HepG2 (cell line): ENCODE data around the gene ISCU. TPM values are rescaled to one million over a fixed set of nuclear protein-coding genes. Genes with fewer than 3 reads are reported as not detected.
A peak's percentile ranks its signal among the peaks of the same experiment; 100 is the strongest.

ENCODE experiments used
- ATAC-seq: fragments of 200-7000 bp; cut with Tn5 transposase; 3 replicates; pipeline ENCODE4 v1.9.1; 2020; ENCODE audit warnings: mild to moderate bottlenecking, moderate library complexity
- BruUV-seq: library from RNA; stranded (reverse); fragments of 400-500 nt; replicated peaks from 2 replicates; lab custom pipeline; 2021; lab: Mats Ljungman, UMichigan
- CTCF ChIA-PET: fragments of 300-600 bp; formaldehyde crosslinking; extraction: SDS; loops from one replicate; lab custom pipeline; 2021; ENCODE audit warnings: low total read pairs, inconsistent platforms, low intra/inter-chr PET ratio; lab: Yijun Ruan, JAX
- POLR2A ChIA-PET: fragments of 350-600 bp; sonication (Branson Sonifier 250); formaldehyde crosslinking; loops from one replicate; lab custom pipeline; 2020; ENCODE audit warnings: antibody characterized with exemption, inconsistent platforms; lab: Yijun Ruan, JAX
- DNase-seq: peaks from one replicate; pipeline ENCODE4 v3.0.0-alpha.2; 2015; ENCODE audit warnings: low spot score
- FAIRE-seq: peaks from 3 replicates; lab custom pipeline; 2011; peaks lifted over from hg19 to GRCh38; lab: Jason Lieb, UNC
- H2AFZ ChIP-seq: one replicate; pipeline ENCODE4 v1.6.1; 2011; ENCODE audit warnings: low read length, inconsistent platforms
- H3K27ac ChIP-seq: fragments of 300-600 bp; 3 replicates; pipeline ENCODE4 v1.8.0; 2011; ENCODE audit warnings: mixed run types, mild to moderate bottlenecking, mixed read lengths, low read length, inconsistent platforms; ENCODE audit not compliant: insufficient read depth; ENCODE audit errors: extremely low read length
- H3K27me3 ChIP-seq, 2 experiments: fragments of 200-600 bp in 1 of 2; 2 replicates in 1 of 2; 3 replicates in 1 of 2; pipeline versions ENCODE4 v1.6.0 to v1.8.0; 2011; ENCODE audit warnings: low read length in 2 of 2, mild to moderate bottlenecking in 2 of 2, moderate library complexity in 2 of 2, inconsistent platforms in 1 of 2; ENCODE audit not compliant: insufficient read depth in 2 of 2, control insufficient read depth in 1 of 2
- H3K36me3 ChIP-seq, 2 experiments: fragments of 200-600 bp in 1 of 2; replicated peaks in 1 of 2; 2 replicates in 1 of 2; 3 replicates in 1 of 2; pipeline versions ENCODE4 v1.5.1 to v1.8.0; 2011; ENCODE audit warnings: low read length in 2 of 2, inconsistent platforms in 1 of 2; ENCODE audit not compliant: insufficient read depth in 2 of 2, control insufficient read depth in 1 of 2
- H3K4me1 ChIP-seq: 2 replicates; pipeline ENCODE4 v1.5.1; 2012; ENCODE audit warnings: low read length, inconsistent platforms; ENCODE audit not compliant: insufficient read depth
- H3K4me2 ChIP-seq: 2 replicates; pipeline ENCODE4 v1.6.0; 2011; ENCODE audit warnings: low read depth, low read length, inconsistent platforms
- H3K4me3 ChIP-seq, 3 experiments: fragments of 200-600 bp in 1 of 3; sonication (generic), shearing (Covaris generic) in 1 of 3; replicated peaks in 1 of 3; 2 replicates each; pipeline ENCODE4 v1.5.1; 2011 to 2016; ENCODE audit warnings: low read length in 3 of 3, inconsistent platforms in 2 of 3, low read depth in 2 of 3, mild to moderate bottlenecking in 2 of 3, control low read depth in 1 of 3, mixed read lengths in 1 of 3; ENCODE audit not compliant: insufficient read depth in 1 of 3
- H3K79me2 ChIP-seq: one replicate; pipeline ENCODE4 v1.6.1; 2011; ENCODE audit warnings: low read length, inconsistent platforms; ENCODE audit not compliant: insufficient read depth
- H3K9ac ChIP-seq: 2 replicates; pipeline ENCODE4 v1.6.0; 2011; ENCODE audit warnings: mild to moderate bottlenecking, low read depth, low read length, inconsistent platforms; ENCODE audit not compliant: insufficient read depth
- H3K9me3 ChIP-seq: 2 replicates; pipeline ENCODE4 v1.5.1; 2012; ENCODE audit warnings: mild to moderate bottlenecking, low read length
- H4K20me1 ChIP-seq: 2 replicates; pipeline ENCODE4 v1.6.0; 2011; ENCODE audit warnings: inconsistent platforms, mild to moderate bottlenecking, low read length, moderate library complexity; ENCODE audit not compliant: insufficient read depth
- AGO2 ChIP-seq: fragments of 200-400 bp; formaldehyde crosslinking; optimal IDR thresholded peaks from 2 replicates; pipeline ENCODE3; 2017; ENCODE audit warnings: mild to moderate bottlenecking, low read depth, low read length, moderate library complexity
- KDM5B ChIP-seq: sonication (generic); formaldehyde crosslinking; IDR thresholded peaks from 2 replicates; pipeline ENCODE4 v1.4.0; 2020; ENCODE audit warnings: missing genetic modification reagents, mild to moderate bottlenecking, borderline replicate concordance
- RAD21 ChIP-seq: fragments of 450-650 bp; formaldehyde crosslinking; IDR thresholded peaks from 2 replicates; pipeline ENCODE4 v1.5.0; 2020; ENCODE audit warnings: mild to moderate bottlenecking
- ZNF33A ChIP-seq: sonication (generic); formaldehyde crosslinking; IDR thresholded peaks from 2 replicates; pipeline ENCODE4 v1.5.1; 2020; ENCODE audit warnings: missing genetic modification reagents, mild to moderate bottlenecking, moderate library complexity, borderline replicate concordance
- WGBS: methylation state at CpG from one replicate; pipeline ENCODE4 v1.1.6; 2017; ENCODE audit warnings: low lambda C conversion rate; 5-methylcytosine and 5-hydroxymethylcytosine counted together
- in situ Hi-C: cut with HindIII; loops from 2 replicates; pipeline ENCODE4 v1.10.0; 2017; ENCODE audit warnings: low pct_unique_long_range_greater_than_20kb; ENCODE audit not compliant: extremely low pct_ligation_motif_present
- intact Hi-C: fragments of 100-400 bp; cut with micrococcal nuclease; formaldehyde crosslinking; loops from one replicate; pipeline ENCODE4 v1.10.0; 2022; ENCODE audit not compliant: unreplicated experiment
- polyA plus RNA-seq, 8 experiments: library from polyadenylated mRNA; depleted of rRNA in 3 of 8; stranded (reverse) in 7 of 8; unstranded in 1 of 8; fragments of >200 nt; fragmentation: Illumina TruSeq in 4 of 8; extraction: Trizol in 4 of 8; gene quantifications; 2 replicates each; pipeline versions ENCODE4 v1.2.1 to v1.2.3, GENCODE V29; 2011 to 2016; ENCODE audit warnings: low read depth in 4 of 8, missing spikeins in 1 of 8, mixed read lengths in 1 of 8; ENCODE audit not compliant: insufficient read depth in 1 of 8
- total RNA-seq, 5 experiments: library from RNA; depleted of rRNA; stranded (reverse); fragments of >200 nt; fragmentation: Illumina TruSeq; extraction: Trizol; gene quantifications; 2 replicates each; pipeline ENCODE4 v1.2.3, GENCODE V29; 2016; ENCODE audit warnings: low read depth in 1 of 5
- TF ChIP-seq, protein P1 (sequence below): sonication (generic); formaldehyde crosslinking; IDR thresholded peaks from 2 replicates; pipeline ENCODE4 v1.5.0; 2020; ENCODE audit warnings: mild to moderate bottlenecking, missing genetic modification reagents, moderate library complexity

ISCU gene
- total and polyA plus RNA-seq, 2 of the 13 experiments (the other 11 are each of a cell fraction or from before 2014, with no cell fraction given): 94.4 to 107 TPM

DNA sequence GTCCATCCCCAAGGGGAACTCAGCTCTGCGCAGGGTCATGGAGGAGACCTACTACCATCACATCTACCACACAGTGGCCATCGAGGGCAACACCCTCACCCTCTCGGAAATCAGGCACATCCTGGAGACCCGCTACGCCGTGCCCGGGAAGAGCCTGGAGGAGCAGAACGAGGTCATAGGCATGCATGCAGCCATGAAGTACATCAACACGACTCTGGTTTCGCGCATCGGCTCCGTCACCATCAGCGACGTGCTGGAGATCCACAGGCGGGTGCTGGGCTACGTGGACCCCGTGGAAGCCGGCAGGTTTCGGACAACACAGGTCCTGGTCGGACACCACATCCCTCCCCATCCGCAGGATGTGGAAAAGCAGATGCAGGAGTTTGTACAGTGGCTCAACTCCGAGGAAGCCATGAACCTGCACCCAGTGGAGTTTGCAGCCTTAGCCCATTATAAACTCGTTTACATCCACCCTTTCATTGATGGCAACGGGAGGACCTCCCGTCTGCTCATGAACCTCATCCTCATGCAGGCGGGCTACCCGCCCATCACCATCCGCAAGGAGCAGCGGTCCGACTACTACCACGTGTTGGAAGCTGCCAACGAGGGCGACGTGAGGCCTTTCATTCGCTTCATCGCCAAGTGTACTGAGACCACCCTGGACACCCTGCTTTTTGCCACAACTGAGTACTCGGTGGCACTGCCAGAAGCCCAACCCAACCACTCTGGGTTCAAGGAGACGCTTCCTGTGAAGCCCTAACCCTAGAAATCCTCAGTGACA, 43.5 kb upstream of the ISCU start:
- BruUV-seq: no TSS peak
- Histone ChIP-seq H4K20me1 (no peaks in the 10 kb centered on the region; the same call in 1 of the 2 replicates), H3K27ac (no peak overlapping the region), H3K9ac (no peak overlapping the region), H3K27me3 (no peaks in the 10 kb centered on the region), H3K79me2 (no peaks in the 10 kb centered on the region), H3K4me2 (no peak overlapping the region), H2AFZ (no peak overlapping the region), H3K36me3 (peaks cover 31 to 58% of the 10 kb centered on the region in 2 experiments), H3K9me3 (no peaks in the 10 kb centered on the region), H3K4me1 (peaks cover 9% of the 10 kb centered on the region), H3K4me3 (no peak overlapping the region)
- intact Hi-C loops: no loop called here
- ATAC-seq (no peak), DNase-seq (no peak), FAIRE-seq (no peak)
- ChIA-PET POLR2A (interaction anchor here (1.2 kb wide), 1 partner anchor 43 kb away, joined by 3 read pairs; the partner anchor contains the start of gene ISCU), CTCF (no interaction called here)
- WGBS: 97% methylated on average over 27 of the region's 39 CpGs
- in situ Hi-C loops: no loop called here
- TF ChIP-seq KDM5B (CRISPR knock-in tag): no peak
- TF ChIP-seq AGO2: peak; percentile 72

DNA sequence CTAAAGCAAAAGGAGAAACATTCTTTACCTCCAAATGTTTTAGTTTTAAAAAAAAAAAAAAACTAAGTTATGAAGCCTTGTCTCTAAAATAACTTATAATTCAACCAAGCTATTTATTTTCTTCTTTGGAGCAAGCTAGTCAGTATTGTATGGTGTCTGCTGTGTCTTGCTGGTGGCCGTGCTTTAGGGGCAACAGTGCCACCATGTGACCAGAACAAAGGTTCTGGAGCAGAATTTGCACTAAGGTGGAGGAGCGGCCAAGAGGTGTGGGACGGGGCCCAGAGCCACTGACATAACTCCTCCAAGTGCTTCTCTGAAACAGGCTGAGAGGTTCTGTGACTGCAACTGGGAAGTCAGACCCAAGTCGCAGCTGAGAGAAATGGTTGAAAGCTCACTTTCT, 42.8 kb upstream of the ISCU start:
- no peak for DNase-seq
- H3K79me2 ChIP-seq: no peaks in the 10 kb centered on the region
- H3K36me3 ChIP-seq: peaks cover 37 to 65% of the 10 kb centered on the region in 2 experiments
- in situ Hi-C loops: no loop called here
- H3K9me3 ChIP-seq: no peaks in the 10 kb centered on the region
- no peak overlapping the region for H2AFZ ChIP-seq
- intact Hi-C loops: no loop called here
- BruUV-seq: no TSS peak
- H3K4me3 ChIP-seq: no peak overlapping the region
- H3K27ac ChIP-seq: no peak overlapping the region
- TF ChIP-seq RAD21 (CRISPR knock-in tag) (0 out of 2 replicates have a peak, but pooled peaks have one; percentile 15), ZNF33A (no peak)
- TF ChIP-seq, protein P1, sequence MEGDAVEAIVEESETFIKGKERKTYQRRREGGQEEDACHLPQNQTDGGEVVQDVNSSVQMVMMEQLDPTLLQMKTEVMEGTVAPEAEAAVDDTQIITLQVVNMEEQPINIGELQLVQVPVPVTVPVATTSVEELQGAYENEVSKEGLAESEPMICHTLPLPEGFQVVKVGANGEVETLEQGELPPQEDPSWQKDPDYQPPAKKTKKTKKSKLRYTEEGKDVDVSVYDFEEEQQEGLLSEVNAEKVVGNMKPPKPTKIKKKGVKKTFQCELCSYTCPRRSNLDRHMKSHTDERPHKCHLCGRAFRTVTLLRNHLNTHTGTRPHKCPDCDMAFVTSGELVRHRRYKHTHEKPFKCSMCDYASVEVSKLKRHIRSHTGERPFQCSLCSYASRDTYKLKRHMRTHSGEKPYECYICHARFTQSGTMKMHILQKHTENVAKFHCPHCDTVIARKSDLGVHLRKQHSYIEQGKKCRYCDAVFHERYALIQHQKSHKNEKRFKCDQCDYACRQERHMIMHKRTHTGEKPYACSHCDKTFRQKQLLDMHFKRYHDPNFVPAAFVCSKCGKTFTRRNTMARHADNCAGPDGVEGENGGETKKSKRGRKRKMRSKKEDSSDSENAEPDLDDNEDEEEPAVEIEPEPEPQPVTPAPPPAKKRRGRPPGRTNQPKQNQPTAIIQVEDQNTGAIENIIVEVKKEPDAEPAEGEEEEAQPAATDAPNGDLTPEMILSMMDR (CRISPR knock-in tag): peak; percentile 48
- 70% methylated on average over 4 of the region's 4 CpGs for whole genome bisulfite sequencing
- H3K4me2 ChIP-seq: no peak overlapping the region
- no peaks in the 10 kb centered on the region for H3K27me3 ChIP-seq
- peaks cover 9% of the 10 kb centered on the region for H3K4me1 ChIP-seq
- FAIRE-seq: peak; percentile 52
- POLR2A ChIA-PET: interaction anchor here (1.2 kb wide), 1 partner anchor 43 kb away, joined by 3 read pairs; the partner anchor contains the start of gene ISCU
- no peaks in the 10 kb centered on the region; the same call in 1 of the 2 replicates for H4K20me1 ChIP-seq
- CTCF ChIA-PET: no interaction called here
- H3K9ac ChIP-seq: no peak overlapping the region
- ATAC-seq: no peak
